NCI-H748 (cell line): ENCODE results near the gene LURAP1L.

Experiments used
- DNase-seq: peaks from one replicate; lab custom pipeline; 2025; ENCODE audit not compliant: unreplicated experiment; lab: John Stamatoyannopoulos, UW

Gene LURAP1L

GRCh38 chr9:12774861-12775678 lies at the start of gene LURAP1L:
TSS of gene LURAP1L (plus strand) at chr9:12775020. CDS start at chr9:12775716, 696 bp downstream.
- DNase-seq = peak; percentile 92

GRCh38 chr9:12726795-12727194 lies 48.0 kb upstream of the LURAP1L start:
- no peak for DNase-seq

GRCh38 chr9:12730198-12730597 lies 44.6 kb upstream of the LURAP1L start:
- DNase-seq = no peak

- no peak for DNase-seq
These were observed 43.9 kb upstream of the LURAP1L start for GRCh38 chr9:12730927-12731326.

GRCh38 chr9:12732971-12733370 lies 41.8 kb upstream of the LURAP1L start:
- no peak for DNase-seq

- peak; percentile 53 for DNase-seq
These were observed 39.2 kb upstream of the LURAP1L start for GRCh38 chr9:12735665-12736064.

GRCh38 chr9:12737871-12738270 lies 36.9 kb upstream of the LURAP1L start:
- no peak for DNase-seq

GRCh38 chr9:12739014-12739652 lies 35.7 kb upstream of the LURAP1L start:
- no peak for DNase-seq

GRCh38 chr9:12740845-12741244 lies 34.0 kb upstream of the LURAP1L start:
- no peak for DNase-seq

- DNase-seq = no peak
These were observed 26.8 kb upstream of the LURAP1L start for GRCh38 chr9:12748016-12748415.

- no peak for DNase-seq
These were observed 25.9 kb upstream of the LURAP1L start for GRCh38 chr9:12748954-12749353.

GRCh38 chr9:12753931-12754330 lies 20.9 kb upstream of the LURAP1L start:
- DNase-seq = no peak

- no peak for DNase-seq
These were observed 15.1 kb upstream of the LURAP1L start for GRCh38 chr9:12759761-12760160.

- DNase-seq = no peak
These were observed 14.1 kb upstream of the LURAP1L start for GRCh38 chr9:12760758-12761157.

GRCh38 chr9:12764150-12764549 lies 10.7 kb upstream of the LURAP1L start:
- no peak for DNase-seq

GRCh38 chr9:12765088-12765798 lies 9.6 kb upstream of the LURAP1L start:
- DNase-seq = no peak

GRCh38 chr9:12766357-12766756 lies 8.5 kb upstream of the LURAP1L start:
- no peak for DNase-seq

GRCh38 chr9:12770261-12770660 lies 4.6 kb upstream of the LURAP1L start:
- no peak for DNase-seq

- DNase-seq = no peak
These were observed 2.9 kb upstream of the LURAP1L start for GRCh38 chr9:12771891-12772290.

GRCh38 chr9:12773562-12773961 lies 1.3 kb upstream of the LURAP1L start:
- DNase-seq = no peak

GRCh38 chr9:12775679-12776512 lies 1.1 kb downstream of the LURAP1L start:
- peak; percentile 95 for DNase-seq
